Mononuclear cell (primary cell): ENCODE data around the gene DNAJB6. TPM values are rescaled to one million over a fixed set of nuclear protein-coding genes. Genes with fewer than 3 reads are reported as not detected.

ENCODE experiments used
- H3K27me3 ChIP-seq: 2 replicates; pipeline ENCODE4 v1.6.0; 2011; ENCODE audit warnings: low read length, control low read depth; ENCODE audit not compliant: insufficient read depth
- H3K4me1 ChIP-seq: 2 replicates; pipeline ENCODE4 v1.5.1; 2011; ENCODE audit warnings: mild to moderate bottlenecking, low read length, control low read depth; ENCODE audit not compliant: insufficient read depth
- H3K4me3 ChIP-seq: 2 replicates; pipeline ENCODE4 v1.5.1; 2011; ENCODE audit warnings: mild to moderate bottlenecking, low read length, moderate library complexity
- H3K9me3 ChIP-seq: 2 replicates; pipeline ENCODE4 v1.5.1; 2011; ENCODE audit warnings: low read depth, mild to moderate bottlenecking, control low read depth, low read length
- total RNA-seq: library from RNA; depleted of rRNA; stranded (reverse); fragments of >200 nt; gene quantifications from one replicate; pipeline ENCODE4 v1.2.3, GENCODE V29; 2012

DNAJB6 gene
- total RNA-seq, result 224 TPM

DNA sequence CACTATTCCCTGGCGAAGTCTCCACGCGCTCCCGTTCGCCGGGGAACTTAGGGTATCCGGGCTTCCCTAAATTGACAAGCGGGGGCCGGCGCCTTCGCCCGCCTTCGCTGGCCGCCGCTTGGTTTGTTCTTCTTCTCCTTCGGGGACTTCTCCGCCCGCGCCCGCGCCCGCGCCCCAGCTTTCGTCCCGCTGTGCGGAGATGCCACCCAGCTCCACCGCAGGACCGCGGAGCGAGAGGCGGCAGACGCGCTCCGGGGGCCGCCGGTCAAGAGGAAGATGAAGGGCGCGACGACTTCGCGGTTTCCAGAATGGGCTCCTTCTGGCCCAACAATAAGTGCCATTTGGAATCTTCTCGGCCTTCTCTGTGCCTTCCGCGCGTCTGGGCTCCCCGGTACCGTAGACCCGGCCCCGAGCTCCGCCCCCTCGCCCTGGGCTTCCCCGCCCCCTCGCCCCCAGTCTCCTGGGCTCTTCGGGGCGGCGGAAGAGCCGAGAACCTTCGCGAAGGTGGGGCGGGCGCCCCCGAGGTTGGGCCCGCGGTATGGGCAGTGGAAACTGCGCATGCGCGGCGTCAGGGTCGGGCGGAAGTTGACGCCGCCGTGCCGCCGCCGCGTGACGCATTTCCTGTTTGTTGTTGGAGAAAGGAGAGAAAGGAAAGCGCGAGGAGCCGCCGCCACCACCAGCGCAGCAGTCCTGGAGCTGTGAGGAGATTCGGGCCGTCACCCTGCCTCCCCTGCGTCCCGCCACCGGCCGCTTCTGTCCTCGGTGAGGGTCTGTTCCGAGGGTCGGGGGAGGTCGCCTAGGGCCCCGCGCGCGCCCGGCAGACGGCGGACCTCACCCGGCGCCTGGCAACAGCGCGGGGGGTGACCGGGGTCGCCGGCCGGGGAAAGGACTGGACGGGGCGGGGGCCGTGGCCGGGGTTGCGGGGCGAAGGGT is at the start of gene DNAJB6:
Gene DNAJB6 (plus strand): TSS at position 622 of the 933 bp plus-strand sequence. CDS start 21,569 bp downstream, outside the sequence.
- Histone ChIP-seq H3K9me3 (no peaks in the 10 kb centered on the region), H3K27me3 (no peaks in the 10 kb centered on the region), H3K4me1 (peaks cover 42% of the 10 kb centered on the region), H3K4me3 (peak within 1 kb of the TSS; percentile 67)

DNA sequence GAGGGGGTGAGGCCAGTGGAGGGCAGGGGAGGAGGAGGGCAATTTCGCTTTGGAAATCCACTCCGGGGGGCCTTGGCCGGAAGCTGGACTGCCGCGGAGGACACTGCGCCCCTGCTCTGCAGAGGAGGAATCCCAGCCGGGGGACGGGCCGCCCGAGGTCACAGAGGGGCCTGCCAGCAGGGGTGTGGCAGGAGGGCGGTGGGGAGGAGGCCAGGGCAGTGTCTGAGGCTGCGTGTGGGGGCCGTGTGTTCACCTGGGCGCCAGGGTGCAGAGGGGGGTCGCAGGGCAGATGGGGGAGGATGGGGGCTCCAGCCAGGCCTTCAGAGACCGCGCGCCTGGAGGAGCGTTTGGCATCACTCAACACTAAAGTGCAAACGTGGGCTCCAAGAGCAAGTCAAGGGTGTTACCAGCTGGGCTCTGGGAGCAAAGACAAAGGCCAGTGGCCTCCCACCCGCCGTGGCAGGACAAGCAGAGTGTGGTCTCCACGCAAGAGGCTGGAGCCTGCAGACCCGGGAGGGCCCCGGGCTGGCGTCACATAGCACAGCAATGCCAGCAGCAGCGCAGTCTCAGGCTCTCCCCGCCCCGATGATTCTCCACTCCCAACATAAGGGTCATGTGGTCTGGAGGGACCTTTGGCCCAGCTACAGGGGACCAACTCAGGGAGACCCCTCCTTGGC is 45.3 kb upstream of the DNAJB6 start:
- Histone ChIP-seq H3K9me3 (no peaks in the 10 kb centered on the region), H3K27me3 (no peaks in the 10 kb centered on the region), H3K4me1 (no peaks in the 10 kb centered on the region), H3K4me3 (no peak overlapping the region)

DNA sequence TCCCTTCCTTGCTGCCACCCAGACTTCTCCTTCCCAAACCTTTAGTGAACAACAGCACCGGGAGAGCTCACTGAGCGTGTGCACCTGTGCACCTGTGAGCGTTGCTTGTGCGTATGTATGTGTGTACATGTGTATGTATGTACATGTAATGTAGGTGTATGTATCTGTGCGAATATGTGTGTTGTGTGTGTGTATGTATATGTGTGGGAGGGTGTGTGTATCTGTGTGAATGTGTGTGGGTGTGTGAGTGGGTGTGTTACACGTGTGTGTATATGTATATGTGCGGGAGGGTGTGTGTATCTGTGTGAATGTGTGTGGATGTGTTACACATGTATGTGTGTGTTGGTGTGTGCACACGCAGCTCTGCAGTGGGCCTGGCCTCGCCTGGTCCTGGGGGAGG is 44.5 kb upstream of the DNAJB6 start:
- H3K9me3 ChIP-seq, result no peaks in the 10 kb centered on the region
- H3K4me1 ChIP-seq, result no peaks in the 10 kb centered on the region
- H3K4me3 ChIP-seq, result no peak overlapping the region
- no peaks in the 10 kb centered on the region for H3K27me3 ChIP-seq

DNA sequence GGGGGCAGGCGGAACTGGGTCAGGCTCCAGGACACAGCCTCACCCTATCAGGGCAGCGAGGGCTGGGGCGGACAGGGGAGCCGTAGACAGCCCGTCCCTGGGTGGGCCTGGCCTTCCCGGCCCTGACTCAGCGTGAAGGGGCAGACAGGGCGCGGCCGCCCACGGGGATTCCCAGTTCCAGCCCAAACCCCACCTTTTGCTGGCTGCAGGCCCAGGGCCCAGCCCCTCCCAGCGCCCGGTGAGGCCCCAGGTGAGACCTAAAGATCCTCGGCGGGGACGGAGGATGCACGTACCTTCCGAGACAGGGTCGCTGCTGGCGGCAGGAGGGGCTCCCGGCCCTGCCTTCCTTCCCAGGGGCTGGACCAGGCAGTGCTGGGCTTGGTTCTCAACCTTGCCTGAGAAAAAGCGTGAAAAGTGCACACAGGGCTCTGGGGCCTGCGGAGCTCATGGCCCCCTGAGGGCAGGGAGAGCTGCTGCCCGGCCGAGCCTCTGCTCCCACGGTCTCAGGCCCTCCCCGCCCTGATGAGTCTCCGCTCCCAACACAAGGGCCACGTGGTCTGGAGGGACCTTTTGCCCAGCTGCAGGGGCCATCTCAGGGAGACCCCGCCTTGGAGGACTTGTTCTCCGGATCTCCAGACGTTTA is 43.9 kb upstream of the DNAJB6 start:
- Histone ChIP-seq H3K4me1 (no peaks in the 10 kb centered on the region), H3K27me3 (no peaks in the 10 kb centered on the region)

DNA sequence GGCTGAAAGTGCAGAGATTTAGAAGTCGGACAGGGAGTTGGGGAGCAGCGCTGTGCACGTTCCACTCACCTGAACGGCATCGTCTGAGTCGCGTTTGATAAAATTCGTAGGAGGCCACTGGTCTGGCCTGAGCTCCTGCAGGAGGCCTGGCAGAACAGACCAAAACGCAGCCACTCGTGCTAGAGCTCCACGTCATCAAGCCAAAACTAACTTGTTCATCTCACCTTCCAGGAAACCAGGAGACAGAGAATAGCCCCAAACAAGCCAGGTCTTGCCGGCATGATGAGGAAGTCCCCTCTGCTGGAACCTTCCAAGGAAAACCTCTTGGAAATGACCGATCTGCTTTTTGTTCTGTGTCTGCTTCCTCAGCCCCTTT is 43.4 kb upstream of the DNAJB6 start:
- Histone ChIP-seq H3K4me3 (no peak overlapping the region), H3K4me1 (peaks cover under 1% of the 10 kb centered on the region), H3K9me3 (no peaks in the 10 kb centered on the region), H3K27me3 (no peaks in the 10 kb centered on the region)

More for the DNA sequence above, 43.9 kb upstream of the DNAJB6 start:
- Histone ChIP-seq H3K4me3 (no peak overlapping the region), H3K9me3 (no peaks in the 10 kb centered on the region)

DNA sequence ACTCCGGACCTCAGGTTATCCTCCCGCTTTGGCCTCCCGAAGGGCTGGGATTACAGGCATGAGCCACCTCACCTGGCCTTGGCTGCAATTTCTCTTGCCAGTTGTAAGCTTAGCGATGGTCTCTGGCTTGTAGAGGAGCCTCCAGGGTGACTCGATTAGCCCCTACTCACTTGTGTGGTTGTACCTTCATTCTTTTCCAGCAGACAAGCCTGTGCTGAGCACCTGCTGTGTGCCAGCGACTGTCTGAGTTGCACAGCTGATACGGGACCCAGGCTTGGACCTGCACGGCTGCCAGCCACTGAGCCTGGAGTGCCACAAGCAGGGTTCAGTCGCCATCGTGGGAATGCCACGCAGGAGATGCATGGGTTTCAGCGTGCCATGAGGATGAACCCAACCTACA is 42.0 kb upstream of the DNAJB6 start:
- Histone ChIP-seq H3K4me1 (peaks cover 14% of the 10 kb centered on the region), H3K27me3 (no peaks in the 10 kb centered on the region), H3K4me3 (no peak overlapping the region), H3K9me3 (no peaks in the 10 kb centered on the region)

DNA sequence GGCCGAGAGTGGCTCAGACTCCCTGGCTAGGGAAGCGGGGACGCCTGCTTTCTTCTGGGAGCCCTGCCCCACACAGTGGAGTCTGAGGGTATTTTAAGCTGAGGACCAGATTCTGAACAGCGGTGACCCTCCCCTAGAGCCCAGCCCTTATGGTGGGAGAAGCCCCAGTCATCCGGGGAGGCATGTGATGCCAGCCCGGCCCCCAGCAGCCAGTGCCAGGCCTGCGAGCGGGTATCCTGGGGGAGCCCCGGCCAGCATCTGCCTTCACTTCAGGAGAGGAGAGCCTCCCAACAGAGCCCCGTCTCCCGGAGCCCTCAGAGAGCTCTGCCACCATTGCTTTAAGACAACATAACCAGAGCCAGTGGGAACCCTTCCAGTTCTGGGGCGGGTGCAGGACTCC is 41.5 kb upstream of the DNAJB6 start:
- Histone ChIP-seq H3K27me3 (no peaks in the 10 kb centered on the region), H3K9me3 (no peaks in the 10 kb centered on the region), H3K4me1 (peaks cover 20% of the 10 kb centered on the region), H3K4me3 (no peak overlapping the region)

DNA sequence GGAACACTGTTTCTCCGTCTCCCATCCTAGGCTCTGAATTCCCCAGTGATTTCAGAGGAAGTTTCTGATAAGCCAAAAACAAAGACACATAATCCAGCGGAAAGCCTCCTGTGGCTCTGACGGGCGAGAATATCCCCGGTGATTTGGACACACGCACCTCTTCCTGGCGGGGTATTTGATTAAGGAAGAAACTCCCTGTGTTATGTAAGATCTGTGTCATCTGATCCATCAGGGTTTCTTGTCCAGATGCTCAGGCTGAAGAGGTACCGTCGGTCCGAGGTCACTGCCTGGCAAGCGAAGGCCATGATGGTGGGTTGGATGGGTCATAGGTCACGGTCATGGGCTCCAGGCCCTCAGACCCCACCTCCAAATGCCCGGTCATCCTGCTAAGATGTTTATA is 39.6 kb upstream of the DNAJB6 start:
- H3K4me1 ChIP-seq, result peaks cover 38% of the 10 kb centered on the region

DNA sequence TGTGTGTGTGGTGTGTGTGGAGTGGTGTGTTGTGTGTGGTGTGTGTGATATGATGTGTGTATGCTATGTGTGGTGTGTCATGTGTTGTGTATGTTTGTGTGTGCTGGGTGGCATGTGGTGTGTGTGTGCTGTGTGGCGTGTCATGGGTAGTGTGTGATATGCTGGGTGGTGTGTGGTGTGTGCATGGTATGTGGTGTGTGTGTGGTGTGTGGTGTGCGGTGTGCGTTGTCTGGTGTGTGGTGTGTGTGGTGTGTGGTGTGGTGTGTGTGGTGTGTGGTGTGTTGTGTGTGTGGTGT is 37.5 kb upstream of the DNAJB6 start:
- no peaks in the 10 kb centered on the region for H3K9me3 ChIP-seq
- H3K27me3 ChIP-seq, result no peaks in the 10 kb centered on the region
- H3K4me1 ChIP-seq, result peaks cover 49% of the 10 kb centered on the region
- H3K4me3 ChIP-seq, result no peak overlapping the region

More for the DNA sequence above, 39.6 kb upstream of the DNAJB6 start:
- no peaks in the 10 kb centered on the region for H3K9me3 ChIP-seq
- H3K27me3 ChIP-seq, result no peaks in the 10 kb centered on the region
- H3K4me3 ChIP-seq, result no peak overlapping the region

DNA sequence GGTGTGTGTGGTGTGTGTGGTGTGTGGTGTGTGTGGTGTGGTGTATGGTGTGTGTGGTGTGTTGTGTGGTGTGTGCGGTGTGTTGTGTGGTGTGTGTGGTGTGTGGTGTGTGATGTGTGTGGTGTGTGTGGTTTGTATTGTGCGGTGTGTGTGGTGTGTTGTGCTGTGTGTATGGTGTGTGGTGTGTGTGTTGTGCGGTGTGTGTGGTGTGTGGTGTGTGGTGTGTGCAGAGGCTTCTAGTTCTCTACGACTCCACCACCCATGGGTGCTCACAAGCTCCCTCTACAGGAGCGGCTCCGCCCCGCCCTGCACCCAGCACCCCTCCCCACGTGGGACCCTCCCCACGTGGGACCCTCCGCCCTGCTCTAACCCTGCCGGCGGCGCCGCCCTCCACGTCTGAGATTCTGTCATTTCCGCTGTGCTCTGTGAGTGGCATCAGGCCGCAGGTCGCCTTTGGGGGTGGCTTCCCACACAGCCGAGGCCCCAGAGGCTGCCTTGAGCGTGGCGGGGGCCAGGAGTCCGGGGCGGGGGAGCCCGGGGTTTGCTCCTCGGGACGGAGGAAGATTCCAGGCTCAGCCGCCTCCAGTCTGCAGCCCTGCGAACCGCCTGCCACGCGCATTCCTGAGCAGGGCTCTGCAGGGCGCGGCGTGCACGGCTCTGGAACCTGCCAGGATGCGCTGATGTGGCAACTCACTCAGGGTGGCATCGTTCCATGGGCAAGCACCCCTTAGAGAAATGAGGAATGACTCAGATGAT is 37.0 kb upstream of the DNAJB6 start:
- Histone ChIP-seq H3K4me3 (no peak overlapping the region), H3K27me3 (no peaks in the 10 kb centered on the region), H3K9me3 (no peaks in the 10 kb centered on the region), H3K4me1 (peaks cover 49% of the 10 kb centered on the region)

DNA sequence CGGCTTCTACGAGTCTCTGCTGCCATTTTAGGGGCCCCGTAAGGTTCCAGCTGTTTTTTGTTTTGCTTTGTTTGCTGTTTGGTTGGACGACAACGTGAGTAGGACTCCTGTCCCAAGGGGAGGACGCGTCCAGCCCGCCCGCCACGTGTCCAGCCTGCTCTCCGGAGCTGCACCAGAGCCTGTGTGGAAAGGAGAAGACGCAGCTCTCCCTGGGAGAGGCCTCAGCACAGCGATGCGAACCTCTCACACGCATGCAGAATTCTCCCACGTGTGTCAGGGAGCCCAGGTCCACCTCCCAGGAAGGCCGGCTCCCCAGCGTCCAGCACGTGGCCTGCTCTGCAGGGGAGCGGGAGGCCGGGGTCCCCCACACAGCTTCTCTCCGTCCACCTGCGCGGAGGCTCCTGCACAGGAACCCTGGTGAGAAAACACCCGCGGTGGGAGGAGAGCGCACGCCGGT is 36.4 kb upstream of the DNAJB6 start:
- Histone ChIP-seq H3K4me1 (peaks cover 49% of the 10 kb centered on the region), H3K27me3 (no peaks in the 10 kb centered on the region), H3K9me3 (no peaks in the 10 kb centered on the region), H3K4me3 (no peak overlapping the region)

DNA sequence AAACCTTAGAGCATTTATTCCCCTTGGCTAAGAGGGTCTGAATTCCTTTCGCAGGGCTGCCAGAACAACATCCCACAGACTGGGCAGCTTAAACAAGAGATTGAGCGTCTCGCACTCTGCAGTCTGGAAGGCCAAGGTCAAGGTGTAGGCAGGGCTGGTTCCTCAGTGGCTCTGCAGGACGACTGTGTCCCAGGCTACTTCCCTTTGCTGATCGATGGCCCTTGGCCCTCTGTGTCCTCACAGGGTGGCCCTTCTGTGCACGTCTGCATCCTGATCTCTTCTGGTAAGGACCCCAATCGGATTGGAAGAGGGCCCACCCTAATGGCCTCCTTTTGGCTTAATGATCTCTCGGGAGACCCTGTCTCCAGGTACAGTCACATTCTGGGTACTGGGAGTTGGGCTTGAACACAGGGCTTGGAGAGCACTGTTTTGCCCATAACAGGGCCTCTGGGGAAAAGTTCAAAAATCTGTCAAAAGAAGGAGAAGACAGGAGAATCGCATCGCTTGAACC is 35.1 kb upstream of the DNAJB6 start:
- H3K9me3 ChIP-seq, result no peaks in the 10 kb centered on the region
- no peaks in the 10 kb centered on the region for H3K27me3 ChIP-seq
- peaks cover 49% of the 10 kb centered on the region for H3K4me1 ChIP-seq
- no peak overlapping the region for H3K4me3 ChIP-seq

DNA sequence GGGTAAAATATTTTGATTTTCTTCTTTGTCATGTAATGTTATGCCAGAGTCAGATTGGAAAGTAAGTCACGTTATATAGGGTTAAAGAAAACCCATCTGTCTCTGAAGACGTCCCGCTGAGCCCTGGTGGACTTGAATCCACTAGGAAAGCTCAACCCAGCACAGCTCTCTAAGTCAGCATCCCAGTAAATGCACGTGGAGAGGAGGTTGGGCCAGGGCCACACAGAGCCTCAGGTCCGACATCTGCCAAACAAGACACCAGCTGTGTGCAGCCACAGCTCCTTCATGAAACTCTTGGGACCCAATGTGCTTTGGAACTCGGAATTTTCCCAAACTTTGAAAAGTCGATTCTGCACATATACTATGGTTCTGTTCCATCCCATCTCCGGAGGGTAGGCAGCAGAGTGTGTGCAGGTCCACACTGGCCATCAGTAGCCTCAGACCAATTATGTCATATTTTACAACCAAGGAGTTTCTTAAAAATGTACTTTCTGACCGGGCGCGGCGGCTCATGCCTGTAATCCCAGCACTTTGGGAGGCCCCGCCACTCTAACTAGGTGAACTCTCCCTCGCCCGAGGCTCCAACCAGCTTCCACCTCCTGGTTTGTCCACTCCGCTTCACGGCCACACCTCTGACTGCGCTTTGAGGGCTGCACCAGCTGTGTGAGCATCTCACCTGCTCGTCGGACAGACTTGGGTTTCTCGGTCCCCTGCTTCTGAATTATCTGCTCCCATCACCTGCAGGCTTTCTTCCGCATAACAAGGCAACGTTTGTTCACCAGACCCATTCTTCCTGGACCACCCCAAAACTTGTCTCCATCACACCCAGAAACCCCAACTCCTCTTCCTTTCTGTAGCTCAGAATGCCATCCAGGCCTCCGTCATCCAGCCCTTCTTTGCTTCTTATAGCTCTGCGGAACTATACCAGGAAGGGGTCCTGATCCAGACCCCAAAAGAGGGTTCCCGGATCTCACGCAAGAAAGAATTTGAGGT is 29.7 kb upstream of the DNAJB6 start:
- Histone ChIP-seq H3K4me1 (peaks cover 11% of the 10 kb centered on the region), H3K27me3 (no peaks in the 10 kb centered on the region), H3K4me3 (no peak overlapping the region), H3K9me3 (no peaks in the 10 kb centered on the region)
